HepG2 (cell line): Measurements from ENCODE around the gene PSD. TPM values are rescaled to one million over a fixed set of nuclear protein-coding genes. Genes with fewer than 3 reads are reported as not detected.

Experiments
- ATAC-seq: fragments of 200-7000 bp; cut with Tn5 transposase; 3 replicates; pipeline ENCODE4 v1.9.1; 2020; ENCODE audit warnings: mild to moderate bottlenecking, moderate library complexity
- BruUV-seq: library from RNA; stranded (reverse); fragments of 400-500 nt; replicated peaks from 2 replicates; lab custom pipeline; 2021; lab: Mats Ljungman, UMichigan
- CTCF ChIA-PET: fragments of 300-600 bp; formaldehyde crosslinking; extraction: SDS; loops from one replicate; lab custom pipeline; 2021; ENCODE audit warnings: low total read pairs, inconsistent platforms, low intra/inter-chr PET ratio; lab: Yijun Ruan, JAX
- POLR2A ChIA-PET: fragments of 350-600 bp; sonication (Branson Sonifier 250); formaldehyde crosslinking; loops from one replicate; lab custom pipeline; 2020; ENCODE audit warnings: antibody characterized with exemption, inconsistent platforms; lab: Yijun Ruan, JAX
- DNase-seq: peaks from one replicate; pipeline ENCODE4 v3.0.0-alpha.2; 2015; ENCODE audit warnings: low spot score
- FAIRE-seq: peaks from 3 replicates; lab custom pipeline; 2011; peaks lifted over from hg19 to GRCh38; lab: Jason Lieb, UNC
- H2AFZ ChIP-seq: one replicate; pipeline ENCODE4 v1.6.1; 2011; ENCODE audit warnings: low read length, inconsistent platforms
- H3K27ac ChIP-seq: fragments of 300-600 bp; 3 replicates; pipeline ENCODE4 v1.8.0; 2011; ENCODE audit warnings: mixed run types, mild to moderate bottlenecking, mixed read lengths, low read length, inconsistent platforms; ENCODE audit not compliant: insufficient read depth; ENCODE audit errors: extremely low read length
- H3K27me3 ChIP-seq, 2 experiments: fragments of 200-600 bp in 1 of 2; 2 replicates in 1 of 2; 3 replicates in 1 of 2; pipeline versions ENCODE4 v1.6.0 to v1.8.0; 2011; ENCODE audit warnings: low read length in 2 of 2, mild to moderate bottlenecking in 2 of 2, moderate library complexity in 2 of 2, inconsistent platforms in 1 of 2; ENCODE audit not compliant: insufficient read depth in 2 of 2, control insufficient read depth in 1 of 2
- H3K36me3 ChIP-seq, 2 experiments: fragments of 200-600 bp in 1 of 2; replicated peaks in 1 of 2; 2 replicates in 1 of 2; 3 replicates in 1 of 2; pipeline versions ENCODE4 v1.5.1 to v1.8.0; 2011; ENCODE audit warnings: low read length in 2 of 2, inconsistent platforms in 1 of 2; ENCODE audit not compliant: insufficient read depth in 2 of 2, control insufficient read depth in 1 of 2
- H3K4me1 ChIP-seq: 2 replicates; pipeline ENCODE4 v1.5.1; 2012; ENCODE audit warnings: low read length, inconsistent platforms; ENCODE audit not compliant: insufficient read depth
- H3K4me2 ChIP-seq: 2 replicates; pipeline ENCODE4 v1.6.0; 2011; ENCODE audit warnings: low read depth, low read length, inconsistent platforms
- H3K4me3 ChIP-seq, 3 experiments: fragments of 200-600 bp in 1 of 3; sonication (generic), shearing (Covaris generic) in 1 of 3; replicated peaks in 1 of 3; 2 replicates each; pipeline ENCODE4 v1.5.1; 2011 to 2016; ENCODE audit warnings: low read length in 3 of 3, inconsistent platforms in 2 of 3, low read depth in 2 of 3, mild to moderate bottlenecking in 2 of 3, control low read depth in 1 of 3, mixed read lengths in 1 of 3; ENCODE audit not compliant: insufficient read depth in 1 of 3
- H3K79me2 ChIP-seq: one replicate; pipeline ENCODE4 v1.6.1; 2011; ENCODE audit warnings: low read length, inconsistent platforms; ENCODE audit not compliant: insufficient read depth
- H3K9ac ChIP-seq: 2 replicates; pipeline ENCODE4 v1.6.0; 2011; ENCODE audit warnings: mild to moderate bottlenecking, low read depth, low read length, inconsistent platforms; ENCODE audit not compliant: insufficient read depth
- H3K9me3 ChIP-seq: 2 replicates; pipeline ENCODE4 v1.5.1; 2012; ENCODE audit warnings: mild to moderate bottlenecking, low read length
- H4K20me1 ChIP-seq: 2 replicates; pipeline ENCODE4 v1.6.0; 2011; ENCODE audit warnings: inconsistent platforms, mild to moderate bottlenecking, low read length, moderate library complexity; ENCODE audit not compliant: insufficient read depth
- CSRNP1 ChIP-seq: sonication (generic); formaldehyde crosslinking; IDR thresholded peaks from 2 replicates; pipeline ENCODE4 v1.8.1; 2023; ENCODE audit warnings: mild to moderate bottlenecking, missing genetic modification reagents
- HDAC6 ChIP-seq: fragments of 200-600 bp; sonication (generic); IDR thresholded peaks from 2 replicates; pipeline ENCODE4 v1.7.0; 2017; ENCODE audit warnings: mild to moderate bottlenecking, antibody characterized with exemption, low read length, low read depth
- KLF12 ChIP-seq: sonication (generic); formaldehyde crosslinking; IDR thresholded peaks from 2 replicates; pipeline ENCODE4 v1.4.0; 2020; ENCODE audit warnings: missing genetic modification reagents, borderline replicate concordance
- KLF9 ChIP-seq: IDR thresholded peaks from 2 replicates; pipeline ENCODE4 v1.6.1; 2016; ENCODE audit warnings: low read depth
- ZBTB1 ChIP-seq: sonication (generic); formaldehyde crosslinking; IDR thresholded peaks from 2 replicates; pipeline ENCODE4 v1.4.0; 2020; ENCODE audit warnings: missing genetic modification reagents, borderline replicate concordance
- ZNF3 ChIP-seq: IDR thresholded peaks from 2 replicates; pipeline ENCODE4 v1.7.0; 2017; ENCODE audit warnings: inconsistent platforms
- ZNF512B ChIP-seq: sonication (generic); formaldehyde crosslinking; IDR thresholded peaks from 2 replicates; pipeline ENCODE4 v1.5.1; 2020; ENCODE audit warnings: missing genetic modification reagents, mild to moderate bottlenecking, borderline replicate concordance
- ZNF652 ChIP-seq: IDR thresholded peaks from 2 replicates; pipeline ENCODE4 v1.6.1; 2016; ENCODE audit warnings: low read depth, borderline replicate concordance
- WGBS: methylation state at CpG from one replicate; pipeline ENCODE4 v1.1.6; 2017; ENCODE audit warnings: low lambda C conversion rate; 5-methylcytosine and 5-hydroxymethylcytosine counted together
- in situ Hi-C: cut with HindIII; loops from 2 replicates; pipeline ENCODE4 v1.10.0; 2017; ENCODE audit warnings: low pct_unique_long_range_greater_than_20kb; ENCODE audit not compliant: extremely low pct_ligation_motif_present
- intact Hi-C: fragments of 100-400 bp; cut with micrococcal nuclease; formaldehyde crosslinking; loops from one replicate; pipeline ENCODE4 v1.10.0; 2022; ENCODE audit not compliant: unreplicated experiment
- polyA plus RNA-seq, 8 experiments: library from polyadenylated mRNA; depleted of rRNA in 3 of 8; stranded (reverse) in 7 of 8; unstranded in 1 of 8; fragments of >200 nt; fragmentation: Illumina TruSeq in 4 of 8; extraction: Trizol in 4 of 8; gene quantifications; 2 replicates each; pipeline versions ENCODE4 v1.2.1 to v1.2.3, GENCODE V29; 2011 to 2016; ENCODE audit warnings: low read depth in 4 of 8, missing spikeins in 1 of 8, mixed read lengths in 1 of 8; ENCODE audit not compliant: insufficient read depth in 1 of 8
- total RNA-seq, 5 experiments: library from RNA; depleted of rRNA; stranded (reverse); fragments of >200 nt; fragmentation: Illumina TruSeq; extraction: Trizol; gene quantifications; 2 replicates each; pipeline ENCODE4 v1.2.3, GENCODE V29; 2016; ENCODE audit warnings: low read depth in 1 of 5

The PSD gene
- total and polyA plus RNA-seq, 2 of the 13 experiments (the other 11 are each of a cell fraction or from before 2014, with no cell fraction given): 0.35 to 0.58 TPM

- TF ChIP-seq ZNF512B (CRISPR knock-in tag) (no peak), ZBTB1 (no peak), HDAC6 (no peak)
Observed at GRCh38 chr10:102424145-102424544, 5.6 kb upstream of the PSD start (continued).

- no TSS peak for BruUV-seq
- Histone ChIP-seq H4K20me1 (no peaks in the 10 kb centered on the region), H3K4me2 (peak overlapping the region; percentile 98), H3K36me3 (peaks cover 1 to 14% of the 10 kb centered on the region in 2 experiments; a peak in 3 of 5 replicates), H3K79me2 (no peaks in the 10 kb centered on the region), H3K4me1 (peaks cover 25% of the 10 kb centered on the region), H3K9me3 (no peaks in the 10 kb centered on the region), H3K9ac (peak overlapping the region; percentile 77), H3K27me3 (peaks cover 0 to under 1% of the 10 kb centered on the region in 2 experiments; a peak in 1 of 5 replicates), H3K27ac (no peak overlapping the region), H3K4me3 (peak overlapping the region in 1 of 3 experiments; percentile 97; a peak in 1 of 6 replicates), H2AFZ (no peak overlapping the region)
- in situ Hi-C loops: loop anchor here (5.0 kb wide), 1 partner anchor 39 kb away; no protein-coding TSS in a partner anchor
- FAIRE-seq: no peak
- no peak for DNase-seq
- TF ChIP-seq ZNF652 (CRISPR knock-in tag): no peak
- TF ChIP-seq CSRNP1: no peak
- TF ChIP-seq KLF9 (CRISPR knock-in tag): no peak
- TF ChIP-seq ZNF3 (CRISPR knock-in tag): no peak
- no peak for TF ChIP-seq KLF12
- intact Hi-C loops: loop anchor here (5.0 kb wide), 1 partner anchor 54 kb away; no protein-coding TSS in a partner anchor
- ChIA-PET POLR2A (interaction anchor here (1.2 to 5.3 kb wide), 6 partner anchors 11 to 161 kb away, joined by 3 to 135 read pairs (median 16); partner anchors contain the start of genes C10orf95, CUEDC2 and SUFU), CTCF (interaction anchor here (1.5 to 1.7 kb wide), 2 partner anchors 55 to 194 kb away, joined by 5 to 8 read pairs; no protein-coding TSS in a partner anchor)
- WGBS: 97% methylated on average over 13 of the region's 13 CpGs
- ATAC-seq: no peak
Observed at GRCh38 chr10:102423372-102423968, 4.9 kb upstream of the PSD start.
